Measurements from ENCODE around the gene NFE2L1. TPM values are rescaled to one million over a fixed set of nuclear protein-coding genes. Genes with fewer than 3 reads are reported as not detected.
"Not testable (repeated sequence)": the region's sequence is repeated elsewhere in the genome, so short reads cannot be mapped to it uniquely, and the experiment has no call there.

The NFE2L1 gene
- total RNA-seq: 150 TPM

- peak; percentile 100 for DNase-seq (ENCODE audit: low spot score)
- ATAC-seq: peak; percentile 81
These were observed at the start of gene NFE2L1 for GRCh38 chr17:48047741-48048383. Gene NFE2L1, plus strand, starts transcription at chr17:48048359. Its CDS starts 2,760 bp downstream, at chr17:48051119.

- DNase-seq (ENCODE audit: low spot score) (no peak), ATAC-seq (no peak)
These were observed 48.6 kb upstream of the NFE2L1 start for GRCh38 chr17:47999582-47999981.

GRCh38 chr17:48001197-48001596 lies 47.0 kb upstream of the NFE2L1 start:
- DNase-seq (ENCODE audit: low spot score) (no peak), ATAC-seq (no peak)

- not testable (repeated sequence) for ATAC-seq
These were observed 46.5 kb upstream of the NFE2L1 start for GRCh38 chr17:48001657-48002056.

GRCh38 chr17:48002266-48002915 lies 45.8 kb upstream of the NFE2L1 start:
- ATAC-seq: peak; percentile 50
- DNase-seq (ENCODE audit: low spot score): no peak

More at GRCh38 chr17:48001657-48002056, 46.5 kb upstream of the NFE2L1 start:
- DNase-seq (ENCODE audit: low spot score): not testable (repeated sequence)

- DNase-seq (ENCODE audit: low spot score) (no peak), ATAC-seq (no peak)
These were observed 45.2 kb upstream of the NFE2L1 start for GRCh38 chr17:48002916-48003416.

- DNase-seq (ENCODE audit: low spot score): no peak
- no peak for ATAC-seq
These were observed 44.6 kb upstream of the NFE2L1 start for GRCh38 chr17:48003417-48004151.

- ATAC-seq (no peak), DNase-seq (ENCODE audit: low spot score) (no peak)
These were observed 43.2 kb upstream of the NFE2L1 start for GRCh38 chr17:48004983-48005382.

GRCh38 chr17:48006936-48007709 lies 41.0 kb upstream of the NFE2L1 start:
- ATAC-seq: no peak
- DNase-seq (ENCODE audit: low spot score): no peak

- ATAC-seq (no peak), DNase-seq (ENCODE audit: low spot score) (no peak)
These were observed 38.0 kb upstream of the NFE2L1 start for GRCh38 chr17:48010193-48010592.

GRCh38 chr17:48011405-48012150 lies 36.6 kb upstream of the NFE2L1 start:
- DNase-seq (ENCODE audit: low spot score) (no peak), ATAC-seq (peak; percentile 74)

- ATAC-seq: peak; percentile 39
These were observed 36.0 kb upstream of the NFE2L1 start for GRCh38 chr17:48012151-48012520.

GRCh38 chr17:48012654-48013053 lies 35.5 kb upstream of the NFE2L1 start:
- no peak for ATAC-seq

More at GRCh38 chr17:48012151-48012520, 36.0 kb upstream of the NFE2L1 start:
- DNase-seq (ENCODE audit: low spot score): no peak

GRCh38 chr17:48013876-48014594 lies 34.1 kb upstream of the NFE2L1 start:
- no peak for ATAC-seq
- no peak for DNase-seq (ENCODE audit: low spot score)

More at GRCh38 chr17:48012654-48013053, 35.5 kb upstream of the NFE2L1 start:
- no peak for DNase-seq (ENCODE audit: low spot score)

- ATAC-seq (no peak), DNase-seq (ENCODE audit: low spot score) (no peak)
These were observed 33.5 kb upstream of the NFE2L1 start for GRCh38 chr17:48014595-48015111.

GRCh38 chr17:48016112-48016511 lies 32.0 kb upstream of the NFE2L1 start:
- ATAC-seq (no peak), DNase-seq (ENCODE audit: low spot score) (no peak)

GRCh38 chr17:48017817-48018158 lies 30.4 kb upstream of the NFE2L1 start:
- DNase-seq (ENCODE audit: low spot score); ATAC-seq: not testable (repeated sequence)

GRCh38 chr17:48021934-48022333 lies 26.2 kb upstream of the NFE2L1 start:
- DNase-seq (ENCODE audit: low spot score) (no peak), ATAC-seq (no peak)

GRCh38 chr17:48022901-48023300 lies 25.3 kb upstream of the NFE2L1 start:
- no peak for DNase-seq (ENCODE audit: low spot score)
- no peak for ATAC-seq
